ENCODE results near the gene TMEM132D.

DNA sequence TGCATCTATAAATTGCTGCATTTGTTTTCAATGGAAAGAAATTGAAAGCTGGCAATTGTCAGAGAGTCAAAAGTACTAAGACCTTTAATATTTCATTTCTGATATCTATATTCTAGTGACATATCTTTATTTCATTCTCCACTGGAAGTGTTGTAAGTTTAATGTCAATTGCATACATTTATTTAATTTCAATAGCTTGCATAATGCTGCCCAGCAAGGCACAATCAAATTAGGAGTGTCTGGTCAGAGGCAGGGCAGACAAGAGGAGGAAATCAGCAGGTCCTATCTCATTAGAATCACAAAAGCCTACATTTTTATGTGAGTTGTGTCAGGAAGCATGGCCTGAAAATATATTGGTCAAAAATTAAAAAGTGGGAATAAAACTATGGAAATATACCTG lies 112.9 kb downstream of the TMEM132D start:
- TF ChIP-seq POLR2A (IDR thresholded peaks at IDR 0.05; ENCODE audit: low read depth, low read length) (no peak), TAF1 (IDR thresholded peaks at IDR 0.05; ENCODE audit: borderline replicate concordance, low read depth, low read length) (no peak)

Data from GM12892 (cell line).